Measurements from ENCODE around the gene IRX5.

DNA sequence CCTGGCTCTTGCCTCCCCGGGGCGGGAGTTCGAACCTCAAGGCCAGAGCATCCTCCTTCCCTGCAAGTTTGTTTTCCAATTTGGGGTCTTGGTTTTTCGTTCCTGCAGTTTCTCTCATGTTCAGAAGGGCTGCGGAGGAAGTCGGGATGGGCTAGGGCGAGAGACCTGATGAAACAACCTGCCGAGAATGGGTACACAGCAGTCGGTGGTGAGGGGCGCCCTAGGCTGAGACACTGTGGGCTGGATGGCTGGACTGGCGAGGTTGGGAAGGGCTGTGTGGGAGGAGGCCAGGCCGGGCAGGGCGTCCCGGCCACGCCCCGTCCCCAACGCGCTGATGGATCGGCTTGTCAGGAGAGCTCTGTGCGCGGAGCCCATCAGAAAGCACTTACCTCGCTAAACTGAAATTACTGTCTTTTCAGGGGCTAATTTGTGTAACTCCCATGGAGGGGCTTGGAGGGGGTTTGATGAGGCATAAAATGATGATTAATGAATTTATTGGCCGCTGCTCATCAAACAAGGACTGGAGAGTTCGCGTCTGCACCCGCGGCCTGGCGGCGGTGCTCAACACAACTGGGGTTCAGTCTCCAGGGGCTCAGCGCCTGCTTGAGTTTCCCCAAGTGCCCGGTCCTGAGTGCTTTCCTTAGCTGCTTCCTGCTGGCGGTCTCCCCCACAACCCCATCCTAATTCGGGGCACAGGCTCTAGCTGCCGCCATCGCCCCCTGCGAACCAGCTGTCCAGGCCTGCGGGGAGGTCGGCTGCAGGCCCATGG, 9.0 kb downstream of the IRX5 start:
- TF ChIP-seq, protein P1, sequence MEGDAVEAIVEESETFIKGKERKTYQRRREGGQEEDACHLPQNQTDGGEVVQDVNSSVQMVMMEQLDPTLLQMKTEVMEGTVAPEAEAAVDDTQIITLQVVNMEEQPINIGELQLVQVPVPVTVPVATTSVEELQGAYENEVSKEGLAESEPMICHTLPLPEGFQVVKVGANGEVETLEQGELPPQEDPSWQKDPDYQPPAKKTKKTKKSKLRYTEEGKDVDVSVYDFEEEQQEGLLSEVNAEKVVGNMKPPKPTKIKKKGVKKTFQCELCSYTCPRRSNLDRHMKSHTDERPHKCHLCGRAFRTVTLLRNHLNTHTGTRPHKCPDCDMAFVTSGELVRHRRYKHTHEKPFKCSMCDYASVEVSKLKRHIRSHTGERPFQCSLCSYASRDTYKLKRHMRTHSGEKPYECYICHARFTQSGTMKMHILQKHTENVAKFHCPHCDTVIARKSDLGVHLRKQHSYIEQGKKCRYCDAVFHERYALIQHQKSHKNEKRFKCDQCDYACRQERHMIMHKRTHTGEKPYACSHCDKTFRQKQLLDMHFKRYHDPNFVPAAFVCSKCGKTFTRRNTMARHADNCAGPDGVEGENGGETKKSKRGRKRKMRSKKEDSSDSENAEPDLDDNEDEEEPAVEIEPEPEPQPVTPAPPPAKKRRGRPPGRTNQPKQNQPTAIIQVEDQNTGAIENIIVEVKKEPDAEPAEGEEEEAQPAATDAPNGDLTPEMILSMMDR (IDR thresholded peaks at IDR 0.05; ENCODE audit: low read depth, low read length, missing input control) = no peak
- TF ChIP-seq, protein P2, sequence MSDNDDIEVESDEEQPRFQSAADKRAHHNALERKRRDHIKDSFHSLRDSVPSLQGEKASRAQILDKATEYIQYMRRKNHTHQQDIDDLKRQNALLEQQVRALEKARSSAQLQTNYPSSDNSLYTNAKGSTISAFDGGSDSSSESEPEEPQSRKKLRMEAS (IDR thresholded peaks at IDR 0.05) = no peak
- TF ChIP-seq SP1 (IDR thresholded peaks at IDR 0.05) (no peak), RAD21 (IDR thresholded peaks at IDR 0.05) (no peak), TAF1 (conservative IDR thresholded peaks at IDR 0.05) (no peak), HNF4G (IDR thresholded peaks at IDR 0.05) (no peak), JUND (IDR thresholded peaks at IDR 0.05) (no peak), EGR1 (IDR thresholded peaks at IDR 0.05; ENCODE audit: low read depth in 2 of 2) (no peak), YY1 (IDR thresholded peaks at IDR 0.05) (no peak), GABPA (IDR thresholded peaks at IDR 0.05 in 1 of 2, conservative IDR thresholded peaks at IDR 0.05 in 1 of 2) (no peak)
- TF ChIP-seq, protein P3, sequence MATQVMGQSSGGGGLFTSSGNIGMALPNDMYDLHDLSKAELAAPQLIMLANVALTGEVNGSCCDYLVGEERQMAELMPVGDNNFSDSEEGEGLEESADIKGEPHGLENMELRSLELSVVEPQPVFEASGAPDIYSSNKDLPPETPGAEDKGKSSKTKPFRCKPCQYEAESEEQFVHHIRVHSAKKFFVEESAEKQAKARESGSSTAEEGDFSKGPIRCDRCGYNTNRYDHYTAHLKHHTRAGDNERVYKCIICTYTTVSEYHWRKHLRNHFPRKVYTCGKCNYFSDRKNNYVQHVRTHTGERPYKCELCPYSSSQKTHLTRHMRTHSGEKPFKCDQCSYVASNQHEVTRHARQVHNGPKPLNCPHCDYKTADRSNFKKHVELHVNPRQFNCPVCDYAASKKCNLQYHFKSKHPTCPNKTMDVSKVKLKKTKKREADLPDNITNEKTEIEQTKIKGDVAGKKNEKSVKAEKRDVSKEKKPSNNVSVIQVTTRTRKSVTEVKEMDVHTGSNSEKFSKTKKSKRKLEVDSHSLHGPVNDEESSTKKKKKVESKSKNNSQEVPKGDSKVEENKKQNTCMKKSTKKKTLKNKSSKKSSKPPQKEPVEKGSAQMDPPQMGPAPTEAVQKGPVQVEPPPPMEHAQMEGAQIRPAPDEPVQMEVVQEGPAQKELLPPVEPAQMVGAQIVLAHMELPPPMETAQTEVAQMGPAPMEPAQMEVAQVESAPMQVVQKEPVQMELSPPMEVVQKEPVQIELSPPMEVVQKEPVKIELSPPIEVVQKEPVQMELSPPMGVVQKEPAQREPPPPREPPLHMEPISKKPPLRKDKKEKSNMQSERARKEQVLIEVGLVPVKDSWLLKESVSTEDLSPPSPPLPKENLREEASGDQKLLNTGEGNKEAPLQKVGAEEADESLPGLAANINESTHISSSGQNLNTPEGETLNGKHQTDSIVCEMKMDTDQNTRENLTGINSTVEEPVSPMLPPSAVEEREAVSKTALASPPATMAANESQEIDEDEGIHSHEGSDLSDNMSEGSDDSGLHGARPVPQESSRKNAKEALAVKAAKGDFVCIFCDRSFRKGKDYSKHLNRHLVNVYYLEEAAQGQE (IDR thresholded peaks at IDR 0.05) = no peak

Data from liver (tissue), 3 donors.